Hepatocyte (in vitro differentiated cells): Measurements from ENCODE around the gene NUS1. TPM values are rescaled to one million over a fixed set of nuclear protein-coding genes. Genes with fewer than 3 reads are reported as not detected.
"Not testable (repeated sequence)": the region's sequence is repeated elsewhere in the genome, so short reads cannot be mapped to it uniquely, and the experiment has no call there.

Experiments
- DNase-seq: peaks from one replicate; pipeline ENCODE4 v3.0.0-alpha.2; 2016; ENCODE audit warnings: low spot score
- H2AFZ ChIP-seq: fragments of 200-600 bp; sonication (generic); 2 replicates; pipeline ENCODE4 v1.6.0; 2016; ENCODE audit warnings: antibody characterized with exemption, mild to moderate bottlenecking
- H3K27ac ChIP-seq: fragments of 200-600 bp; sonication (generic); 2 replicates; pipeline ENCODE4 v1.5.1; 2016; ENCODE audit warnings: mild to moderate bottlenecking
- H3K27me3 ChIP-seq: fragments of 200-600 bp; sonication (generic); 2 replicates; pipeline ENCODE4 v1.6.1; 2016
- H3K36me3 ChIP-seq: fragments of 200-600 bp; sonication (generic); replicated peaks from 2 replicates; pipeline ENCODE4 v1.5.1; 2016; ENCODE audit warnings: low read depth; ENCODE audit not compliant: insufficient read depth
- H3K4me1 ChIP-seq: fragments of 200-600 bp; sonication (generic); 2 replicates; pipeline ENCODE4 v1.5.1; 2016; ENCODE audit warnings: mild to moderate bottlenecking, moderate library complexity; ENCODE audit not compliant: insufficient read depth
- H3K4me2 ChIP-seq: fragments of 200-600 bp; sonication (generic); 2 replicates; pipeline ENCODE4 v1.6.0; 2016
- H3K4me3 ChIP-seq: fragments of 200-600 bp; sonication (generic); 2 replicates; pipeline ENCODE4 v1.5.1; 2016; ENCODE audit warnings: mild to moderate bottlenecking
- H3K79me2 ChIP-seq: fragments of 200-600 bp; sonication (generic); 2 replicates; pipeline ENCODE4 v1.6.0; 2017; ENCODE audit warnings: mild to moderate bottlenecking
- H3K9me2 ChIP-seq: fragments of 200-600 bp; sonication (generic); replicated peaks from 2 replicates; pipeline ENCODE4 v1.6.0; 2017; ENCODE audit warnings: mild to moderate bottlenecking; ENCODE audit not compliant: insufficient read depth
- H3K9me3 ChIP-seq: fragments of 200-600 bp; sonication (generic); 2 replicates; pipeline ENCODE4 v1.5.1; 2016; ENCODE audit warnings: low read depth, mild to moderate bottlenecking
- H4K20me1 ChIP-seq: fragments of 200-600 bp; sonication (generic); 2 replicates; pipeline ENCODE4 v1.6.0; 2016; ENCODE audit warnings: mild to moderate bottlenecking; ENCODE audit not compliant: insufficient read depth, poor library complexity, severe bottlenecking
- EZH2 ChIP-seq: fragments of 200-600 bp; sonication (generic); IDR thresholded peaks from 2 replicates; pipeline ENCODE4 v1.6.1; 2016; ENCODE audit warnings: antibody characterized with exemption, mild to moderate bottlenecking, borderline replicate concordance
- EZH2phosphoT487 ChIP-seq: fragments of 200-600 bp; sonication (generic); IDR thresholded peaks from one replicate; pipeline ENCODE4 v1.6.1; 2018; ENCODE audit warnings: antibody characterized with exemption, mild to moderate bottlenecking, low read depth, moderate library complexity; ENCODE audit not compliant: unreplicated experiment, severe bottlenecking
- WGBS: methylation state at CpG from one replicate; pipeline ENCODE4 v1.1.6; 2016; ENCODE audit warnings: low lambda C conversion rate; ENCODE audit errors: missing lambda C conversion rate; 5-methylcytosine and 5-hydroxymethylcytosine counted together
- polyA plus RNA-seq: library from polyadenylated mRNA; unstranded; fragments of >200 nt; fragmentation: Nextera tagmentation; extraction: Ambion mirVana; gene quantifications from 2 replicates; pipeline ENCODE4 v1.2.1, GENCODE V29; 2016
- total RNA-seq: library from RNA; depleted of rRNA; stranded (reverse); fragments of >200 nt; gene quantifications from 2 replicates; pipeline ENCODE4 v1.2.3, GENCODE V29; 2014
- TF ChIP-seq, protein P1 (sequence below): fragments of 200-600 bp; sonication (generic); IDR thresholded peaks from 2 replicates; pipeline ENCODE4 v1.5.1; 2016; ENCODE audit warnings: antibody characterized with exemption, mild to moderate bottlenecking; ENCODE audit not compliant: poor library complexity

NUS1 gene
- total and polyA plus RNA-seq, 2 experiments from 2014 or later, result 16.6 to 29.9 TPM

DNA sequence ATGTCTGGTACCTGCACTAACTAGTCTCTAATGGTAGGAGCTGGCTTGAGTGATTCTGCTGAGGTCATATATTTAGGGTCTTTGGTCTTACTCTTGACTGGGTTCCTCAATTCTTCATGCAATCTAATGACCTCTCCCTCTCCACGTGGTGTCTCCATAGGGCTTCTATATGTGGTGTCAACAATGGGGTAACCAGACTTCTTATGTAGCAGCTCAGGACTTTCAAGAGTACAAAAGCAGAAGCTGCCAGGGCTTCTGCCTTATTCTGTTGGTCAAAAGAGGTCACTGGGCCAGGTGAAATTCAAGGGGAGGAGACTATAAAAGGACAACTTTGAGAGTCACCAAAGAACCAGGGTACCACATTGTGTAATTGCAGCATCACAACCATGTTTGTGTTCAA lies 54.3 kb downstream of the NUS1 start:
- Histone ChIP-seq H3K27ac (no peak overlapping the region), H3K36me3 (no peaks in the 10 kb centered on the region), H4K20me1 (no peaks in the 10 kb centered on the region), H3K9me3 (no peaks in the 10 kb centered on the region), H3K4me1 (no peaks in the 10 kb centered on the region), H3K9me2 (no peaks in the 10 kb centered on the region), H3K27me3 (no peaks in the 10 kb centered on the region), H2AFZ (no peak overlapping the region), H3K4me2 (no peak overlapping the region), H3K79me2 (no peaks in the 10 kb centered on the region), H3K4me3 (no peak overlapping the region)
- 84% methylated on average over 1 of the region's 1 CpG for WGBS
- no peak for DNase-seq
- TF ChIP-seq, protein P1, sequence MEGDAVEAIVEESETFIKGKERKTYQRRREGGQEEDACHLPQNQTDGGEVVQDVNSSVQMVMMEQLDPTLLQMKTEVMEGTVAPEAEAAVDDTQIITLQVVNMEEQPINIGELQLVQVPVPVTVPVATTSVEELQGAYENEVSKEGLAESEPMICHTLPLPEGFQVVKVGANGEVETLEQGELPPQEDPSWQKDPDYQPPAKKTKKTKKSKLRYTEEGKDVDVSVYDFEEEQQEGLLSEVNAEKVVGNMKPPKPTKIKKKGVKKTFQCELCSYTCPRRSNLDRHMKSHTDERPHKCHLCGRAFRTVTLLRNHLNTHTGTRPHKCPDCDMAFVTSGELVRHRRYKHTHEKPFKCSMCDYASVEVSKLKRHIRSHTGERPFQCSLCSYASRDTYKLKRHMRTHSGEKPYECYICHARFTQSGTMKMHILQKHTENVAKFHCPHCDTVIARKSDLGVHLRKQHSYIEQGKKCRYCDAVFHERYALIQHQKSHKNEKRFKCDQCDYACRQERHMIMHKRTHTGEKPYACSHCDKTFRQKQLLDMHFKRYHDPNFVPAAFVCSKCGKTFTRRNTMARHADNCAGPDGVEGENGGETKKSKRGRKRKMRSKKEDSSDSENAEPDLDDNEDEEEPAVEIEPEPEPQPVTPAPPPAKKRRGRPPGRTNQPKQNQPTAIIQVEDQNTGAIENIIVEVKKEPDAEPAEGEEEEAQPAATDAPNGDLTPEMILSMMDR, result no peak

GRCh38 chr6:117733341-117733740 lies 58.1 kb downstream of the NUS1 start:
- H3K9me2 ChIP-seq, result no peaks in the 10 kb centered on the region
- H2AFZ ChIP-seq, result no peak overlapping the region
- H3K9me3 ChIP-seq, result no peaks in the 10 kb centered on the region
- H3K4me3 ChIP-seq, result no peak overlapping the region
- no peaks in the 10 kb centered on the region for H3K79me2 ChIP-seq
- H3K36me3 ChIP-seq, result no peaks in the 10 kb centered on the region
- DNase-seq, result no peak
- no peak overlapping the region for H3K4me2 ChIP-seq
- no peak overlapping the region for H3K27ac ChIP-seq
- no peaks in the 10 kb centered on the region for H4K20me1 ChIP-seq
- TF ChIP-seq, protein P1, result no peak
- TF ChIP-seq EZH2 (no peak), EZH2phosphoT487 (no peak)
- WGBS, result 85% methylated on average over 1 of the region's 1 CpG
- H3K27me3 ChIP-seq, result no peaks in the 10 kb centered on the region
- no peaks in the 10 kb centered on the region for H3K4me1 ChIP-seq

GRCh38 chr6:117739869-117740268 lies 64.6 kb downstream of the NUS1 start:
- Histone ChIP-seq H3K36me3 (no peaks in the 10 kb centered on the region), H3K9me2 (no peaks in the 10 kb centered on the region), H4K20me1 (no peaks in the 10 kb centered on the region), H3K4me2 (no peak overlapping the region), H2AFZ (no peak overlapping the region), H3K4me1 (no peaks in the 10 kb centered on the region), H3K79me2 (no peaks in the 10 kb centered on the region), H3K27ac (no peak overlapping the region), H3K27me3 (no peaks in the 10 kb centered on the region), H3K9me3 (no peaks in the 10 kb centered on the region), H3K4me3 (no peak overlapping the region)
- 67% methylated on average over 4 of the region's 4 CpGs for WGBS
- TF ChIP-seq, protein P1, result no peak
- TF ChIP-seq EZH2phosphoT487, result no peak
- no peak for TF ChIP-seq EZH2
- DNase-seq, result no peak

DNA sequence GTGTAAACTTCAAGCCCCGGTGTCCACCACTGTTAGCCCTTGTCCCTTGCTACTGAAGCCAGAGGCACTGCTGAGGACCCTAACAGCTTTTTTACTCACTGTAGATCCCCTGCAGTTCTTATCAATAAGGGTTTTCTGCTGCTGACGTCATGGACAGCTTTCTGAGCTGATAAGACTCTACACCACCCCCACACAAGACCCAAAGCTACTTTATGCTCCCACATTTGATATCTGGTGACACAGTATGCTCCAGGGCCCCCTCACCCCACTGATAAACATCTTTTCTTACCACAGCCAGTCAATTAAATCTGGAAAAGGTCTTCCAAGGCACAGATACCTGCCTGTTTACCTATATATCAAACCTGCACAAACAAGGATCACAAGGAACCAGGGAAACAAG lies 65.3 kb downstream of the NUS1 start:
- TF ChIP-seq EZH2phosphoT487 (no peak), EZH2 (no peak)
- H3K36me3 ChIP-seq, result no peaks in the 10 kb centered on the region

GRCh38 chr6:117750675-117751074 lies 75.4 kb downstream of the NUS1 start:
- not testable (repeated sequence) for H3K9me2 ChIP-seq, H2AFZ ChIP-seq, H3K27ac ChIP-seq, H3K4me1 ChIP-seq, DNase-seq, H3K9me3 ChIP-seq, H3K27me3 ChIP-seq, H3K36me3 ChIP-seq, H3K4me2 ChIP-seq, H4K20me1 ChIP-seq, H3K4me3 ChIP-seq, H3K79me2 ChIP-seq
- WGBS, result 94% methylated on average over 25 of the region's 25 CpGs

More for the DNA sequence above, 65.3 kb downstream of the NUS1 start:
- no peaks in the 10 kb centered on the region for H3K9me2 ChIP-seq
- no peak for DNase-seq
- H3K4me1 ChIP-seq, result no peaks in the 10 kb centered on the region
- H3K27me3 ChIP-seq, result no peaks in the 10 kb centered on the region
- no peak overlapping the region for H2AFZ ChIP-seq
- 68% methylated on average over 2 of the region's 2 CpGs for WGBS
- no peaks in the 10 kb centered on the region for H3K9me3 ChIP-seq
- no peak overlapping the region for H3K4me3 ChIP-seq
- H4K20me1 ChIP-seq, result no peaks in the 10 kb centered on the region
- H3K27ac ChIP-seq, result no peak overlapping the region
- H3K79me2 ChIP-seq, result no peaks in the 10 kb centered on the region
- H3K4me2 ChIP-seq, result no peak overlapping the region
